H1 (cell line): ENCODE results near the gene LCNL1. TPM values are rescaled to one million over a fixed set of nuclear protein-coding genes. Genes with fewer than 3 reads are reported as not detected.

Source experiments
- CTCF ChIA-PET: fragments of 300-600 bp; sonication (Branson Sonifier 250); formaldehyde crosslinking; loops from one replicate; lab custom pipeline; 2021; ENCODE audit not compliant: partially characterized antibody; lab: Charles Lee
- POLR2A ChIA-PET: fragments of 300-600 bp; sonication (Branson Sonifier 250); formaldehyde crosslinking; loops from one replicate; lab custom pipeline; 2021; ENCODE audit warnings: inconsistent platforms; ENCODE audit not compliant: partially characterized antibody; lab: Charles Lee
- DNase-seq, 2 experiments: peaks; one replicate each; pipeline versions ENCODE4 v3.0.0 to v3.0.0-alpha.2; 2010 to 2022; ENCODE audit warnings: low spot score in 2 of 2, low read depth in 1 of 2, mixed read lengths in 1 of 2
- FAIRE-seq: peaks from 2 replicates; lab custom pipeline; 2011; peaks lifted over from hg19 to GRCh38; lab: Jason Lieb, UNC
- H2AFZ ChIP-seq: 2 replicates; pipeline ENCODE4 v1.8.1; 2012; ENCODE audit warnings: low read length, inconsistent platforms
- H2AK5ac ChIP-seq: 2 replicates; pipeline ENCODE4 v1.6.1; 2013; ENCODE audit warnings: low read depth, low read length
- H2BK120ac ChIP-seq: replicated peaks from 2 replicates; pipeline ENCODE3; 2013; ENCODE audit warnings: low read depth, low read length, inconsistent platforms
- H2BK12ac ChIP-seq: 2 replicates; pipeline ENCODE4 v1.6.1; 2013; ENCODE audit warnings: low read depth, low read length
- H2BK15ac ChIP-seq: 2 replicates; pipeline ENCODE4 v1.6.1; 2013; ENCODE audit warnings: low read length
- H2BK20ac ChIP-seq: 2 replicates; pipeline ENCODE4 v1.6.1; 2013; ENCODE audit warnings: low read length
- H2BK5ac ChIP-seq: 2 replicates; pipeline ENCODE4 v1.6.1; 2013; ENCODE audit warnings: low read depth, low read length
- H3K14ac ChIP-seq: 2 replicates; pipeline ENCODE4 v1.6.1; 2013; ENCODE audit warnings: inconsistent platforms; ENCODE audit not compliant: insufficient read length
- H3K18ac ChIP-seq: 2 replicates; pipeline ENCODE4 v1.6.1; 2013; ENCODE audit warnings: low read length; ENCODE audit errors: extremely low read depth
- H3K23ac ChIP-seq: 2 replicates; pipeline ENCODE4 v1.6.1; 2013; ENCODE audit warnings: inconsistent platforms; ENCODE audit not compliant: insufficient read length
- H3K23me2 ChIP-seq: 2 replicates; pipeline ENCODE4 v1.6.1; 2013; ENCODE audit warnings: low read depth, low read length
- H3K27ac ChIP-seq: 2 replicates; pipeline ENCODE4 v1.6.1; 2011; ENCODE audit warnings: low read depth, low read length, inconsistent platforms
- H3K27me3 ChIP-seq, 4 experiments: replicated peaks in 1 of 4; 1 replicate in 1 of 4; 2 replicates in 3 of 4; pipeline versions ENCODE4 v1.6.1 to v1.8.1; 2011 to 2013; ENCODE audit warnings: low read length in 3 of 4, mild to moderate bottlenecking in 3 of 4, inconsistent platforms in 2 of 4, mixed read lengths in 2 of 4, moderate library complexity in 1 of 4; ENCODE audit not compliant: control insufficient read depth in 3 of 4, insufficient read depth in 3 of 4; ENCODE audit errors: extremely low read depth in 1 of 4
- H3K36me3 ChIP-seq, 4 experiments: 2 replicates each; pipeline versions ENCODE4 v1.6.1 to v1.8.1; 2011 to 2013; ENCODE audit warnings: mild to moderate bottlenecking in 4 of 4, low read length in 3 of 4, moderate library complexity in 2 of 4, control low read depth in 1 of 4, inconsistent platforms in 1 of 4; ENCODE audit not compliant: insufficient read depth in 4 of 4, control insufficient read depth in 2 of 4
- H3K4ac ChIP-seq: replicated peaks from 2 replicates; pipeline ENCODE3; 2013; ENCODE audit warnings: low read length, low read depth, mixed read lengths, inconsistent platforms; ENCODE audit not compliant: insufficient read length
- H3K4me1 ChIP-seq, 4 experiments: replicated peaks in 1 of 4; 1 replicate in 1 of 4; 2 replicates in 3 of 4; pipeline versions ENCODE4 v1.6.1 to v1.8.1; 2011 to 2013; ENCODE audit warnings: low read length in 3 of 4, inconsistent platforms in 2 of 4, mixed read lengths in 1 of 4; ENCODE audit not compliant: insufficient read depth in 4 of 4, control insufficient read depth in 3 of 4
- H3K4me2 ChIP-seq, 2 experiments: 2 replicates each; pipeline versions ENCODE4 v1.6.1 to v1.8.1; 2011 to 2013; ENCODE audit warnings: low read depth in 2 of 2, low read length in 2 of 2, control low read depth in 1 of 2, inconsistent platforms in 1 of 2, mild to moderate bottlenecking in 1 of 2; ENCODE audit not compliant: insufficient read depth in 1 of 2
- H3K4me3 ChIP-seq, 4 experiments: fragments of 200-600, 300-600 bp in 1 of 4; sonication (generic), shearing (Covaris generic), sonication (Bioruptor Twin) in 1 of 4; 2 replicates each; pipeline versions ENCODE4 v1.5.1 to v1.8.1; 2011 to 2016; ENCODE audit warnings: low read length in 4 of 4, low read depth in 3 of 4, control low read depth in 2 of 4, inconsistent platforms in 2 of 4, mild to moderate bottlenecking in 2 of 4, mixed read lengths in 1 of 4, moderate library complexity in 1 of 4; ENCODE audit not compliant: insufficient read depth in 2 of 4; ENCODE audit errors: extremely low read depth in 1 of 4
- H3K56ac ChIP-seq: replicated peaks from 2 replicates; pipeline ENCODE3; 2013; ENCODE audit warnings: low read depth, mild to moderate bottlenecking, mixed read lengths, low read length, inconsistent platforms; ENCODE audit not compliant: insufficient read length
- H3K79me1 ChIP-seq: 2 replicates; pipeline ENCODE4 v1.6.1; 2013; ENCODE audit warnings: low read depth, low read length, control low read depth
- H3K79me2 ChIP-seq, 2 experiments: 2 replicates each; pipeline versions ENCODE4 v1.6.1 to v1.8.1; 2012 to 2013; ENCODE audit warnings: low read length in 2 of 2, mild to moderate bottlenecking in 2 of 2, inconsistent platforms in 1 of 2; ENCODE audit not compliant: insufficient read depth in 2 of 2, control insufficient read depth in 1 of 2
- H3K9ac ChIP-seq, 4 experiments: replicated peaks in 1 of 4; 1 replicate in 1 of 4; 2 replicates in 3 of 4; pipeline versions ENCODE4 v1.6.1 to v1.8.1; 2011 to 2013; ENCODE audit warnings: low read depth in 3 of 4, low read length in 3 of 4, control low read depth in 2 of 4, mild to moderate bottlenecking in 2 of 4, moderate library complexity in 2 of 4, inconsistent platforms in 1 of 4; ENCODE audit errors: extremely low read depth in 1 of 4
- H3K9me3 ChIP-seq, 2 experiments: 2 replicates each; pipeline versions ENCODE4 v1.6.1 to v1.8.1; 2012 to 2013; ENCODE audit warnings: mild to moderate bottlenecking in 2 of 2, moderate library complexity in 2 of 2, control low read depth in 1 of 2, inconsistent platforms in 1 of 2, low read depth in 1 of 2, low read length in 1 of 2, mixed read lengths in 1 of 2; ENCODE audit not compliant: insufficient read depth in 2 of 2
- H4K20me1 ChIP-seq, 2 experiments: replicated peaks in 1 of 2; 2 replicates each; pipeline versions ENCODE3 to v1.8.1; 2011 to 2013; ENCODE audit warnings: inconsistent platforms in 2 of 2, low read length in 2 of 2, mild to moderate bottlenecking in 1 of 2; ENCODE audit not compliant: insufficient read depth in 2 of 2, control insufficient read depth in 1 of 2
- H4K5ac ChIP-seq: 2 replicates; pipeline ENCODE4 v1.6.1; 2013; ENCODE audit warnings: low read length, low read depth, mixed read lengths, inconsistent platforms; ENCODE audit not compliant: insufficient read length
- H4K8ac ChIP-seq: 2 replicates; pipeline ENCODE4 v1.8.0; 2013; ENCODE audit warnings: mild to moderate bottlenecking, moderate library complexity, low read length, inconsistent platforms; ENCODE audit not compliant: insufficient read depth; ENCODE audit errors: extremely low read depth
- H4K91ac ChIP-seq: replicated peaks from 2 replicates; pipeline ENCODE3; 2013; ENCODE audit warnings: low read length, mixed read lengths, inconsistent platforms; ENCODE audit not compliant: insufficient read length
- EZH2 ChIP-seq: fragments of 200-600 bp; sonication (generic); IDR thresholded peaks from 2 replicates; pipeline ENCODE4 v1.7.1; 2012; ENCODE audit warnings: low read depth, mild to moderate bottlenecking, moderate library complexity, low read length, inconsistent platforms; ENCODE audit not compliant: severe bottlenecking
- JUND ChIP-seq: IDR thresholded peaks from 2 replicates; pipeline ENCODE4 v1.6.1; 2011; ENCODE audit warnings: mild to moderate bottlenecking, improper control_type of control experiment, low read length
- TAF7 ChIP-seq: optimal IDR thresholded peaks from 2 replicates; pipeline ENCODE3; 2011; ENCODE audit warnings: low read depth, mild to moderate bottlenecking, inconsistent platforms, low read length, moderate library complexity, borderline replicate concordance
- WGBS, 2 experiments: shearing (Covaris generic) in 1 of 2; methylation state at CpG; one replicate each; pipeline versions ENCODE4 v1.1.6 to v1.1.7; 2013 to 2015; ENCODE audit warnings: low lambda C conversion rate in 2 of 2, mixed read lengths in 2 of 2, inconsistent platforms in 1 of 2, low coverage in 1 of 2, missing lambda C conversion rate in 1 of 2; ENCODE audit not compliant: insufficient replicate concordance in 2 of 2, insufficient coverage in 1 of 2, insufficient read length in 1 of 2; ENCODE audit errors: extremely low coverage in 1 of 2, missing lambda C conversion rate in 1 of 2; 5-methylcytosine and 5-hydroxymethylcytosine counted together
- polyA plus RNA-seq, 7 experiments: library from polyadenylated mRNA; depleted of rRNA in 3 of 7; stranded (reverse) in 5 of 7; unstranded in 2 of 7; fragments of >200 nt in 5 of 7; fragments of 200-250 nt in 2 of 7; gene quantifications; 1 replicate in 5 of 7; 2 replicates in 1 of 7; 4 replicates in 1 of 7; pipeline versions ENCODE4 v1.2.1 to v1.2.3, GENCODE V29; 2011 to 2013; ENCODE audit warnings: missing spikeins in 2 of 7, mixed read lengths in 2 of 7
- total RNA-seq: library from RNA; stranded (reverse); fragmentation: NEBNext Ultra II Directional; extraction: Animal tissue kit (Norgen Biotek cat#: 25700); gene quantifications from 2 replicates; pipeline ENCODE4 v1.2.1, GENCODE V29; 2021

The LCNL1 gene
- total and polyA plus RNA-seq, 2 of the 8 experiments (the other 6 are each of a cell fraction or from before 2014, with no cell fraction given) = 0.11 TPM; not detected in 1

- Histone ChIP-seq H3K27ac (no peak overlapping the region), H2BK15ac (no peak overlapping the region), H3K79me2 (no peaks in the 10 kb centered on the region), H3K18ac (no peak overlapping the region), H3K9me3 (no peaks in the 10 kb centered on the region), H4K20me1 (peaks cover 2 to 5% of the 10 kb centered on the region in 2 experiments), H2BK20ac (no peak overlapping the region), H3K27me3 (peaks cover 0 to 2% (median under 1%) of the 10 kb centered on the region in 4 experiments; a peak in 4 of 7 replicates), H3K14ac (no peak overlapping the region), H2BK5ac (no peak overlapping the region), H4K5ac (no peak overlapping the region), H3K23me2 (no peaks in the 10 kb centered on the region), H4K91ac (no peak overlapping the region), H3K4ac (no peak overlapping the region), H2AFZ (no peak overlapping the region), H2BK120ac (no peak overlapping the region), H3K56ac (no peak overlapping the region), H3K4me1 (peaks cover 0 to 2% (median under 1%) of the 10 kb centered on the region in 4 experiments; a peak in 3 of 7 replicates), H2BK12ac (no peak overlapping the region), H3K4me2 (no peak overlapping the region), H3K23ac (no peak overlapping the region), H3K9ac (no peak overlapping the region), H4K8ac (peak overlapping the region; percentile 68; the same call in 1 of the 2 replicates), H3K4me3 (no peak overlapping the region), H2AK5ac (no peak overlapping the region), H3K36me3 (no peaks in the 10 kb centered on the region), H3K79me1 (no peaks in the 10 kb centered on the region)
- no peak for FAIRE-seq
- DNase-seq = no peak
- TF ChIP-seq EZH2 (no peak), JUND (no peak), TAF7 (no peak)
- WGBS, 2 experiments = 89% methylated on average over 8 of the region's 15 CpGs; no CpG with 5 or more reads in 1 of the 2 experiments
- POLR2A ChIA-PET = interaction anchor here (0.9 to 1.3 kb wide), 3 partner anchors 21 to 86 kb away, joined by 3 read pairs; no protein-coding TSS in a partner anchor
- CTCF ChIA-PET = interaction anchor here (0.6 to 4.2 kb wide), 41 partner anchors 8 to 259 kb away, joined by 3 to 65 read pairs (median 8); partner anchors contain the start of genes AJM1, CLIC3, LCN12 and MAMDC4
Measured at GRCh38 chr9:137034039-137034708, 51.4 kb downstream of the LCNL1 start.
